HG02970 (cell line): ENCODE measurements around the gene FCER1A.

Source experiments
- ATAC-seq: cut with Tn5 transposase; IDR thresholded peaks from one replicate; pipeline ENCODE4 v1.9.1; 2021; ENCODE audit warnings: mild to moderate bottlenecking, moderate library complexity, moderate number of reproducible peaks; ENCODE audit not compliant: unreplicated experiment, low FRiP score

Gene FCER1A

GRCh38 chr1:159302095-159302494, at the start of gene FCER1A:
TSS of gene FCER1A (plus strand) at chr1:159302336. CDS start at chr1:159302365, 29 bp downstream.
- no peak for ATAC-seq

DNA sequence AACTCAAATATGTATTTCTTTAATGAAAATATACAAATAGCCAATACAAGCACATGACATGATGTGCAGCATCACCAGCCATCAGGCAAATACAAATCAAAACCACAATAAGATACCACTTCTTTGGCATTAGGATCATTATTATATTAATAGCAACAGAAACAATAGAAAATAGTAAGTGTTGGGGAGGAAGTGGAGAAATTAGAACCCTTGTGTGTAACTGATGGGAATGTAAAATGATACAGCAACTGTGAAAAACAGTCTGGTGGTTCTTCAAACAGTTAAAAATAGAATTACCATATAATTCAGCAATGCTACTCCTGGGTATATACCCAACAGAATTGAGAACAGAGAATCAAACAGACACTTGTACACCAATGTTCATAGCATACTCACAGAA, 40.8 kb upstream of the FCER1A start:
- ATAC-seq: no peak

DNA sequence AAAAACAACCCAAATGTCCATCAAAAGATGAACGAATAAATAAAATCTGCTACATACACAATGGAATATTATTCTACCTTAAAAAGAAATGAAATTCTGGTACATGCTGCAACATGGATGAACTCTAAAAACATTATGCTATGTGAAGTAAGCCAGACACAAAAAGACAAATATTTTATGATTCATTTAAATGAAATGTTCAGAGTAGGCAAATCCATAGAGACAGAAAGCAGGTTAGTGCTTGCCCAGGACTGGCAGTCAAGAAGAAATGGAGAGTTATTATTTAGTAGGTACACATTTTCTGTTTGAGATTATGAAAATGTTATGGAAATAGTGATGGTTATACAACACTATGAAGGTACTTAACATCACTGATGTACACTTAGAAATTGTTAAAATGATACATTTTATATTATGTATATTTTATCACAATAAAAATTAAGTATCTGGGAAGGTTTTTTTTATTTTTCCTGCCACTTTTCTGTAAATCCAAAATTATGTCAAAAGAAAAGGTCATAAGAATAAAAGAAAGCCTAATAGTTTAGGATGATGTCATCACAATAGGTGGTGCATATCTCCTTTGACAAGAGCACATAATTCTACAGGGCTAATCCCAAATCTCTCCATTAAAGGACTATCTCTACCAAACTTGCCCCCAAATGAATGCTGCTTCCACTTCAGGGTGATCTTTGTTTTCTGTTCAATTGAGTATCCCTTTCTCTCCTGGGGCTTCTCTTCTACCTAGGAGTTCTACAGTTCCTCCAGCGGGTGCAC, 40.2 kb upstream of the FCER1A start:
- ATAC-seq: no peak

GRCh38 chr1:159266832-159267231, 35.3 kb upstream of the FCER1A start:
- no peak for ATAC-seq

DNA sequence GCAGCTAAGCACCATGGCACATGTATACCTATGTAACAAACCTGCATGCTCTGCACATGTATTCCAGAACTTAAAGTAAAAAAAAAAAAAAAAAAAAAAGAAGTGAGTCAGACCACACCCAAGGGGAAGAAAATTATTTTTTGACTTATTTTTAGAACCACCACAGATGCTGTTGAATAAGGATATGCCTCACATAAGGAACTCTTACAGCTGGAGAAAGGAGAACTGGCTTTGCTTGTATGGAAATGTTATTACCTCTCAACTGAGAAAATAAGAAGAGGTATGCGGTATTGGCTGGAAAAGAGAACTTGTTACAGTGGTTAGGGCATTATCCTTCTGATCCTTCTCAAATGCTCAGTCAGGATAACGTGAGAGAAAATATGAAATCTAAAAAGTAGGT, 27.5 kb upstream of the FCER1A start:
- ATAC-seq: no peak

DNA sequence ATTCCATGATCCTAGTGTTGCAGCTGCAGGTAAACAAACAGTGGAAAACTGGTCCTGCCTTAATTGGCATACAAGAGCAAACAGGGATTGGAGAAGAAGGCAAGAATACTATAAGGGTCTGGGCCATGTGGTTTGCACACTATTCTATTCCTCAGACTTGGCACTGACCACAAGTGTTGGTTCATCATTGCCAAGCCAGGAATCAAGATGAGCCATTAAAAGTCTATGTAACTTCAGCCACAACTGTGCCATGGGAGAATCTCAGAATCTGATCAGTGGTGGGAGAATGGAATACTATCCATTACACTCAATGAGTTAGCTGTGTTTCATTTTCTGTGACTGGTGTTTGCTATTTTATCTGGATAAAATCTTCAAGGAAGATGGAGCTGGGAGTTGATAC, 26.2 kb upstream of the FCER1A start:
- ATAC-seq: no peak

DNA sequence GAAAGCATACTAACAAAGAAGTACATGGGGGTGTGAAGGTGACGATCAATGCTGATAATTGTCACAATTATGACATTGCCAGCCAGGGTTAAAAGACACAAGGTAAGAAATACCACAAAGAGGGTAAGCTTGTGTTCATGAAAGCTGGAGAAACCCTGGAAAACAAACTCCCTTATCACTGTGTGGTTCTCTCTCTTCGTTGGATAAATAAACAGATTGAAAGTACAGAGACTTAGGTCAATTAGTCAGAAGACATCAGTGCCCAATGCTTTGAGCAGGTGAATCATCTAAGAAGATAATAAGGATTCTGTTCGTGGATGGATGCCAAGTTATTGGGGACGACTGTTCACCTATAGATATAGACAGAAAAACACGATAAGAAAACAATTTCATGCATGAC, 22.4 kb upstream of the FCER1A start:
- ATAC-seq: no peak

DNA sequence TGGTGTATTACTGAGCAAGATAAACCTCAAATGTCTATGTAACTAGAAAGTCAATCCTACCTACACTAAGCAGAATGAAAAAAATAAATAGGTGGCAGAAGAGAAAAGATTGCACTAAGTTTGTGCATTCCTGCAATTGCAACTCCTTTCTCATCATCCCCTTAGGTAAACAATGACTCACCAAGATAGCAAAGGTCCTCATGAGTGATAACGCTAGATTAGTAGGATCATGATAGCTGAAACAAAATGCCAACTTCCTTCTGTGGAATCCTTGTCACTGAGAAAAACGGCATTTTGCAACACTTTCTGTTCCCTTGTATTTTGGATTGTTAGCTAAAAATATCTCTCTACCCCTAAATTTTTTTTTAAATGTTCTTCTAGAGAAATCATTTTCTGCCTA, 20.0 kb upstream of the FCER1A start:
- no peak for ATAC-seq

- ATAC-seq: no peak
Observed at GRCh38 chr1:159289060-159289459, 13.1 kb upstream of the FCER1A start.

GRCh38 chr1:159291424-159291823, 10.7 kb upstream of the FCER1A start:
- ATAC-seq: no peak

GRCh38 chr1:159296706-159297375, 5.3 kb upstream of the FCER1A start:
- ATAC-seq: no peak

DNA sequence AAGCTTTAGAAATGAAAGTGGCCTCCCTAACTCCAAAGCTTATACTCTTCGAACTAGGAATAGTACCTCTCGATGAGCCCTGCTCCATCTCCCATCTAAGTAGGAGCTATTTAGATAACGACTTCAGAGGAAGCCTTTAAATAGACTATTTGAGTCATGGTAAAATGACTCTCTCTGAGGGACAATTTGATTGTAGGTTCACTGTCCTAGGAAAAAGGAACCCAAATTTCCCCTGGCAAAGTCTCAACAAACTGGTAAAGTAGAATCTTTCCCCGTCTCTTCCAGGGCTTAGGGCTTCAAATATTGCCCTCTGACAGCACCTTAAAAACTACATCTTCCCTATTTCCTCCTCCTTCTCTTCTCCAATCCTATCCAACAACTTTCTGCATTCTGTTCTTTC, 2.0 kb upstream of the FCER1A start:
- ATAC-seq: no peak

DNA sequence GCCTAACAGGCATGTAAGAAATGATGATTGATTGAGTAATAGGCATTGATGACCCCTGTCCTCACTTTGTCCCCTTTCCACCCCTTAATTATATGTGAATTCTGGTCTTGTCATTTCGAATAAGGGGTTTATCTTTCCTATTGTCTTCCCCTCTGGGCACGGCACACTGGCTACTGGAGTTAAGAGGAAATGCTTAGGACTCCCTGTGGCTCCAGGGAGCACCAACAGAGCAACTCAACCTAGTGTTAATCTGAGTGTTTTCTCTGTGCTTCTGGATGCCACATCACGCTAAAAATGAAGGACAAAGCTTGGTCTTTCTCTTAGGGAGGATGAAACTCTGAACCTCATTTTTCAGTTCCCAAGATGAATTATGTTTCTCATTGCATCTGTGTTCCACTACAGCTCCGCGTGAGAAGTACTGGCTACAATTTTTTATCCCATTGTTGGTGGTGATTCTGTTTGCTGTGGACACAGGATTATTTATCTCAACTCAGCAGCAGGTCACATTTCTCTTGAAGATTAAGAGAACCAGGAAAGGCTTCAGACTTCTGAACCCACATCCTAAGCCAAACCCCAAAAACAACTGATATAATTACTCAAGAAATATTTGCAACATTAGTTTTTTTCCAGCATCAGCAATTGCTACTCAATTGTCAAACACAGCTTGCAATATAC, 5.3 kb downstream of the FCER1A start:
- ATAC-seq: no peak

- ATAC-seq: no peak
Observed at GRCh38 chr1:159311679-159312078, 9.5 kb downstream of the FCER1A start.

- no peak for ATAC-seq
Observed at GRCh38 chr1:159315381-159315780, 13.2 kb downstream of the FCER1A start.

GRCh38 chr1:159318784-159319551, 16.8 kb downstream of the FCER1A start:
- ATAC-seq: no peak

DNA sequence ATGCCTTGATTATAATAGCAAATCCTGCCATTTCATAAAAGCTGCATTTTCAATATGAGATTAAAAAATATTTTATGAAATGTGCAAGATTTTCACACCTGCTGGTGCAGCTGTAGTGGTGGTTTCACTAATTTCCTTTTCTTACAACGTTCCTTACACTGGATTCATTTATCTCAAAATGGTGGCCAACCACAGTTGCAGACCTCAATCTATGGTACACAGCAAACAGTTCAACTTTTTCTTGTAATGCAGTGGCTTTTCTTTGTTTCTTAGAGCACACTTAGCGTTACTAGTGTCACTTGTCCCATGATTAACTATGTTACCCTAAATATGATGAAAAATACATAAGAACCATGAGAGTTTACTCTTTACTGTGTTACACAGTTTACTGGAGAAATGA, 32.7 kb downstream of the FCER1A start:
- no peak for ATAC-seq

- ATAC-seq: no peak
Observed at GRCh38 chr1:159338018-159338417, 35.9 kb downstream of the FCER1A start.

- ATAC-seq: no peak
Observed at GRCh38 chr1:159339536-159339935, 37.4 kb downstream of the FCER1A start.

DNA sequence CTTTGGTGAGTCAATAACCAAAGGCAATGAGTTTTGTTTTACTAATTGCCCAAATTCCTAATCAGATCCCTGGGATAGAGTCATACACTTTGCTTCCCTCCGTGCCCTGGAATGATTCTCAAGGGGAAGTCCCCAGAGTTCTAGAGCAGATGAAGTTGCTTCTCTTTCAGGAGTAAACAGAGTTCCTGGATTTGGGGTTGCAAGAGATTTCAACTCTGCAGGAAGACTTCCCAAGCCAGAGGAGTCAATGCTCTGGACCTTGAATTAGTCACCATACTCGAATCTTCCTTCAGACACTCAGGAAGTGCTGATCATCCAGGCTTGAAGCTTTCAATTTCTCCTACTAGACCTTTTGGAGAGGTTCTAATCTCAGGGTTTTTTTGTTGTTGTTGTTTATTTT, 39.6 kb downstream of the FCER1A start:
- no peak for ATAC-seq
